SK-N-SH (cell line): ENCODE measurements around the gene FNDC3B.

ENCODE experiments used
- CTCF ChIP-seq: fragments of 200-600 bp; sonication (generic); IDR thresholded peaks from 2 replicates; pipeline ENCODE4 v1.6.1; 2017; ENCODE audit warnings: antibody characterized with exemption, mild to moderate bottlenecking, moderate library complexity
- EZH2phosphoT487 ChIP-seq: fragments of 200-600 bp; sonication (generic); IDR thresholded peaks from 2 replicates; pipeline ENCODE4 v1.6.1; 2017; ENCODE audit warnings: low read depth, mixed run types, mild to moderate bottlenecking, antibody characterized with exemption, moderate library complexity, borderline replicate concordance
- FOSL2 ChIP-seq: IDR thresholded peaks from 2 replicates; pipeline ENCODE4 v1.4.0; 2012; ENCODE audit warnings: low read depth, mild to moderate bottlenecking, moderate library complexity, borderline replicate concordance
- POLR2AphosphoS5 ChIP-seq: IDR thresholded peaks from 2 replicates; pipeline ENCODE4 v1.6.1; 2012; ENCODE audit warnings: low read depth, low read length
- RCOR1 ChIP-seq: fragments of 150-350 bp; IDR thresholded peaks from 2 replicates; pipeline ENCODE4 v1.6.1; 2017; ENCODE audit warnings: antibody characterized with exemption, low read length
- SMC3 ChIP-seq: IDR thresholded peaks from 2 replicates; pipeline ENCODE4 v1.6.1; 2012; ENCODE audit warnings: low read depth, low read length, improper control_type of control experiment
- TF ChIP-seq, protein P1 (sequence below): IDR thresholded peaks from 2 replicates; pipeline ENCODE4 v1.4.0; 2012; ENCODE audit warnings: low read depth, borderline replicate concordance
- TF ChIP-seq, protein P2 (sequence below): IDR thresholded peaks from 2 replicates; pipeline ENCODE4 v1.6.1; 2012; ENCODE audit warnings: mild to moderate bottlenecking, low read depth, low read length, moderate library complexity

DNA sequence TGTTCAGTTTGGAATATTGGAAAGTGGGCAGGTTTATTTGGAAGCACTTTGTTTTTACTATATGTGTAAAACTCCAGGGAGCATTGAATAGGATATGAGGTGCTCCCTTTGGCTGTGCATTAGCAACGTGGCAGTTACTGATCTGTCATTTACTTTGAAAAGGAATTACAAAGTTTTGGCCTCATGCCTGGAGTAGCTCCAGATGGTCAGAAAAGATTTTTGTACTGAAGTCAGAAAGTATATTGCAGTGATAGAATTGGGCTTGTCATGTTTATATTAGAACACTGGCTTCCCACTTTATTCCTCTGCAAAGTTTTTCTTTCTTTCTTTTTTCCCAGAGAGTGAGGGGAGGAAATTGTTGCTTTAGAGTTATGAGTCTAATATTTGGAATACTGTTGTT lies 26.1 kb downstream of the FNDC3B start:
- no peak for TF ChIP-seq CTCF
- TF ChIP-seq SMC3 = no peak
- no peak for TF ChIP-seq FOSL2
- no peak for TF ChIP-seq RCOR1
- TF ChIP-seq, protein P1, sequence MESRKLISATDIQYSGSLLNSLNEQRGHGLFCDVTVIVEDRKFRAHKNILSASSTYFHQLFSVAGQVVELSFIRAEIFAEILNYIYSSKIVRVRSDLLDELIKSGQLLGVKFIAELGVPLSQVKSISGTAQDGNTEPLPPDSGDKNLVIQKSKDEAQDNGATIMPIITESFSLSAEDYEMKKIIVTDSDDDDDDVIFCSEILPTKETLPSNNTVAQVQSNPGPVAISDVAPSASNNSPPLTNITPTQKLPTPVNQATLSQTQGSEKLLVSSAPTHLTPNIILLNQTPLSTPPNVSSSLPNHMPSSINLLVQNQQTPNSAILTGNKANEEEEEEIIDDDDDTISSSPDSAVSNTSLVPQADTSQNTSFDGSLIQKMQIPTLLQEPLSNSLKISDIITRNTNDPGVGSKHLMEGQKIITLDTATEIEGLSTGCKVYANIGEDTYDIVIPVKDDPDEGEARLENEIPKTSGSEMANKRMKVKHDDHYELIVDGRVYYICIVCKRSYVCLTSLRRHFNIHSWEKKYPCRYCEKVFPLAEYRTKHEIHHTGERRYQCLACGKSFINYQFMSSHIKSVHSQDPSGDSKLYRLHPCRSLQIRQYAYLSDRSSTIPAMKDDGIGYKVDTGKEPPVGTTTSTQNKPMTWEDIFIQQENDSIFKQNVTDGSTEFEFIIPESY = no peak
- no peak for TF ChIP-seq EZH2phosphoT487
- TF ChIP-seq POLR2AphosphoS5 = no peak
- TF ChIP-seq, protein P2, sequence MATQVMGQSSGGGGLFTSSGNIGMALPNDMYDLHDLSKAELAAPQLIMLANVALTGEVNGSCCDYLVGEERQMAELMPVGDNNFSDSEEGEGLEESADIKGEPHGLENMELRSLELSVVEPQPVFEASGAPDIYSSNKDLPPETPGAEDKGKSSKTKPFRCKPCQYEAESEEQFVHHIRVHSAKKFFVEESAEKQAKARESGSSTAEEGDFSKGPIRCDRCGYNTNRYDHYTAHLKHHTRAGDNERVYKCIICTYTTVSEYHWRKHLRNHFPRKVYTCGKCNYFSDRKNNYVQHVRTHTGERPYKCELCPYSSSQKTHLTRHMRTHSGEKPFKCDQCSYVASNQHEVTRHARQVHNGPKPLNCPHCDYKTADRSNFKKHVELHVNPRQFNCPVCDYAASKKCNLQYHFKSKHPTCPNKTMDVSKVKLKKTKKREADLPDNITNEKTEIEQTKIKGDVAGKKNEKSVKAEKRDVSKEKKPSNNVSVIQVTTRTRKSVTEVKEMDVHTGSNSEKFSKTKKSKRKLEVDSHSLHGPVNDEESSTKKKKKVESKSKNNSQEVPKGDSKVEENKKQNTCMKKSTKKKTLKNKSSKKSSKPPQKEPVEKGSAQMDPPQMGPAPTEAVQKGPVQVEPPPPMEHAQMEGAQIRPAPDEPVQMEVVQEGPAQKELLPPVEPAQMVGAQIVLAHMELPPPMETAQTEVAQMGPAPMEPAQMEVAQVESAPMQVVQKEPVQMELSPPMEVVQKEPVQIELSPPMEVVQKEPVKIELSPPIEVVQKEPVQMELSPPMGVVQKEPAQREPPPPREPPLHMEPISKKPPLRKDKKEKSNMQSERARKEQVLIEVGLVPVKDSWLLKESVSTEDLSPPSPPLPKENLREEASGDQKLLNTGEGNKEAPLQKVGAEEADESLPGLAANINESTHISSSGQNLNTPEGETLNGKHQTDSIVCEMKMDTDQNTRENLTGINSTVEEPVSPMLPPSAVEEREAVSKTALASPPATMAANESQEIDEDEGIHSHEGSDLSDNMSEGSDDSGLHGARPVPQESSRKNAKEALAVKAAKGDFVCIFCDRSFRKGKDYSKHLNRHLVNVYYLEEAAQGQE = no peak
